ENCODE results near the gene TPSD1.
"Not testable (repeated sequence)": the region's sequence is repeated elsewhere in the genome, so short reads cannot be mapped to it uniquely, and the experiment has no call there.

Gene TPSD1

GRCh38 chr16:1290860-1291575 lies 35.1 kb downstream of the TPSD1 start:
- Histone ChIP-seq H3K27me3 (ENCODE audit: insufficient read depth, poor library complexity, severe bottlenecking) (peaks cover 34% of the 10 kb centered on the region), H3K27ac (replicated peaks) (no peak overlapping the region), H3K4me3 (replicated peaks; ENCODE audit: insufficient read depth, low read length) (no peak overlapping the region)
- DNase-seq (ENCODE audit: low read depth in 1 of 2, low spot score in 1 of 2): no peak
- TF ChIP-seq GABPA (IDR thresholded peaks at IDR 0.05; ENCODE audit: low read depth): no peak
- no peak for TF ChIP-seq CTCF (IDR thresholded peaks at IDR 0.05; ENCODE audit: insufficient read depth, low read length)
- no peak for TF ChIP-seq SPI1 (IDR thresholded peaks at IDR 0.05; ENCODE audit: borderline replicate concordance, low read depth)
- TF ChIP-seq REST (IDR thresholded peaks at IDR 0.05; ENCODE audit: insufficient replicate concordance, low read depth): no peak
- no peak for TF ChIP-seq POLR2AphosphoS5 (IDR thresholded peaks at IDR 0.05; ENCODE audit: low read depth)

DNA sequence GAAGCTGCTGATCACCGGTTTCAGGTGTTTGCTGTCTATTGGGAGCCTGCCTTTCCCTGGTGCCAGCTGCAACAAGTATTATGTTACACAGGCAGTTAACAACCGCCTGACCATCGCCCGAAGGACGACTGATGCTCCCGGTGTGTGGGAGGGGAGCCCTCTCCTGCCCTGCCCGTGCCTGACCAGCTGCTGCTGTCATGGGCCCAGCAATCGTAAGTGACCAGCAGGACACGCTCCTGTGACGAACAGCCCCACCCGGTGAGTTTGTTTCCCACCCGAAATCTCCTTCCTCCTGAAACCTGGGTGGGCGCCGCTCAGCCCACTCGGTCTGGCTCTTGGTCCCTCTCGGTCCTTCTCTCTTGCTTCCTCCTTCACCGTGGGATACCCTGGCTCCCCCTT lies 35.7 kb downstream of the TPSD1 start:
- DNase-seq (ENCODE audit: low read depth in 1 of 2, low spot score in 1 of 2): no peak
- Histone ChIP-seq H3K4me3 (replicated peaks; ENCODE audit: insufficient read depth, low read length) (no peak overlapping the region), H3K27me3 (ENCODE audit: insufficient read depth, poor library complexity, severe bottlenecking) (peaks cover 29% of the 10 kb centered on the region), H3K27ac (replicated peaks) (no peak overlapping the region)
- TF ChIP-seq SPI1 (IDR thresholded peaks at IDR 0.05; ENCODE audit: borderline replicate concordance, low read depth): no peak
- no peak for TF ChIP-seq POLR2AphosphoS5 (IDR thresholded peaks at IDR 0.05; ENCODE audit: low read depth)
- no peak for TF ChIP-seq CTCF (IDR thresholded peaks at IDR 0.05; ENCODE audit: insufficient read depth, low read length)
- TF ChIP-seq REST (IDR thresholded peaks at IDR 0.05; ENCODE audit: insufficient replicate concordance, low read depth): no peak
- no peak for TF ChIP-seq GABPA (IDR thresholded peaks at IDR 0.05; ENCODE audit: low read depth)

GRCh38 chr16:1292208-1292607 lies 36.3 kb downstream of the TPSD1 start:
- not testable (repeated sequence) for DNase-seq (ENCODE audit: low read depth in 1 of 2, low spot score in 1 of 2); H3K27ac ChIP-seq (replicated peaks); H3K4me3 ChIP-seq (replicated peaks; ENCODE audit: insufficient read depth, low read length)
- peaks cover 26% of the 10 kb centered on the region for H3K27me3 ChIP-seq (ENCODE audit: insufficient read depth, poor library complexity, severe bottlenecking)

- DNase-seq (ENCODE audit: low read depth in 1 of 2, low spot score in 1 of 2); H3K4me3 ChIP-seq (replicated peaks; ENCODE audit: insufficient read depth, low read length); H3K27ac ChIP-seq (replicated peaks): not testable (repeated sequence)
- peaks cover 23% of the 10 kb centered on the region for H3K27me3 ChIP-seq (ENCODE audit: insufficient read depth, poor library complexity, severe bottlenecking)
Observed at GRCh38 chr16:1292808-1293207, 36.9 kb downstream of the TPSD1 start.
